CD8-positive, alpha-beta memory T cell (primary cell): Measurements from ENCODE around the gene SPG21. TPM values are rescaled to one million over a fixed set of nuclear protein-coding genes. Genes with fewer than 3 reads are reported as not detected.

Experiments
- CTCF ChIA-PET: fragments of 350-600 bp; sonication (Branson Sonifier 250); formaldehyde crosslinking; loops from one replicate; lab custom pipeline; 2021; ENCODE audit warnings: antibody characterized with exemption; lab: Charles Lee
- POLR2A ChIA-PET: fragments of 350-600 bp; sonication (Branson Sonifier 250); formaldehyde crosslinking; loops from one replicate; lab custom pipeline; 2021; ENCODE audit warnings: antibody characterized with exemption; lab: Charles Lee
- DNase-seq, 5 donors: peaks; one replicate each; pipeline versions ENCODE4 v3.0.0 to v3.0.0-alpha.2; 2020 to 2022; ENCODE audit warnings: mixed read lengths in 1 of 5
- H3K27ac ChIP-seq: one replicate; pipeline ENCODE4 v1.7.0; 2013; ENCODE audit warnings: low read depth, mild to moderate bottlenecking, low read length, moderate library complexity
- H3K27me3 ChIP-seq: 2 replicates; pipeline ENCODE4 v1.7.0; 2013; ENCODE audit warnings: low read length, mild to moderate bottlenecking; ENCODE audit not compliant: insufficient read depth, poor library complexity, severe bottlenecking
- H3K36me3 ChIP-seq: 2 replicates; pipeline ENCODE4 v1.7.0; 2013; ENCODE audit warnings: mild to moderate bottlenecking, low read length, moderate library complexity; ENCODE audit not compliant: insufficient read depth
- H3K4me1 ChIP-seq: 2 replicates; pipeline ENCODE4 v1.7.0; 2013; ENCODE audit warnings: mild to moderate bottlenecking, low read length, moderate library complexity; ENCODE audit not compliant: insufficient read depth
- H3K4me3 ChIP-seq: 2 replicates; pipeline ENCODE4 v1.7.0; 2013; ENCODE audit warnings: mild to moderate bottlenecking, low read length
- H3K9me3 ChIP-seq: 2 replicates; pipeline ENCODE4 v1.7.0; 2013; ENCODE audit warnings: mild to moderate bottlenecking, low read length
- H3K27ac Mint-ChIP-seq, 8 donors: one replicate each; pipeline ENCODE4 v1.8.0; 2020 to 2021; ENCODE audit warnings: mixed read lengths in 8 of 8, mild to moderate bottlenecking in 6 of 8, inconsistent platforms in 3 of 8, moderate library complexity in 3 of 8
- H3K27me3 Mint-ChIP-seq, 2 donors: one replicate each; pipeline ENCODE4 v1.8.0; 2020 to 2021; ENCODE audit warnings: mixed read lengths in 2 of 2, mild to moderate bottlenecking in 1 of 2, moderate library complexity in 1 of 2
- H3K36me3 Mint-ChIP-seq, 3 donors: one replicate each; pipeline ENCODE4 v1.8.0; 2020 to 2021; ENCODE audit warnings: mixed read lengths in 3 of 3, inconsistent platforms in 1 of 3, mild to moderate bottlenecking in 1 of 3
- H3K4me1 Mint-ChIP-seq, 3 donors: one replicate each; pipeline ENCODE4 v1.8.0; 2020 to 2021; ENCODE audit warnings: mixed read lengths in 3 of 3, inconsistent platforms in 1 of 3, mild to moderate bottlenecking in 1 of 3
- H3K4me3 Mint-ChIP-seq, 7 donors: one replicate each; pipeline ENCODE4 v1.8.0; 2020 to 2021; ENCODE audit warnings: mixed read lengths in 7 of 7, mild to moderate bottlenecking in 6 of 7, moderate library complexity in 4 of 7, inconsistent platforms in 2 of 7
- H3K9me3 Mint-ChIP-seq, 5 donors: one replicate each; pipeline ENCODE4 v1.8.0; 2020 to 2022; ENCODE audit warnings: mixed read lengths in 5 of 5, mild to moderate bottlenecking in 3 of 5, moderate library complexity in 2 of 5, inconsistent platforms in 1 of 5
- polyA plus RNA-seq: library from polyadenylated mRNA; unstranded; fragments of 300-500 nt; fragmentation: Illumina TruSeq; gene quantifications from one replicate; pipeline ENCODE4 v1.2.3, GENCODE V29; 2021
- total RNA-seq, 2 experiments: library from RNA; stranded (reverse); gene quantifications; one replicate each; pipeline ENCODE4 v1.2.3, GENCODE V29; 2021

Gene SPG21
- total and polyA plus RNA-seq, 3 experiments from 2014 or later, result 66.3 to 118 (median 67.4) TPM

DNA sequence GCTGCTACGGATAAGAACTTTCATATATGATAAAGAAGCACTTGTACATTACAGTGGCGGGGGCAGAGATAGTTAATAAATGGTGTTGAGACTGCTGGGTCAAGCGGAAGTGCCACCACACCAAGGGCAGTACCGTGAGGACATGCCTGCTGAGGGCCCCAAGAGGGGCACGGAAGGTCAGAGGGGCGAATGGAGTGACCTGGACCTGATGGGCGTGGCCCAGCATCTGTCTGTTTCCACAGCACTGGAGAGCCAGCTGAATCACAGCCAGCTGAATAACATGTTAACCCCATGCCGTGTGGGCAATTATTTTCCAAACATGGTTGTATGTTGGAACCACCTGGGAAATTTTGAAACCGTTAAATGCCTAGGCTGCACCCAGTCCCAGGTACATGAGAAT, 40.8 kb downstream of the SPG21 start:
- H3K27me3 Mint-ChIP-seq, result no peaks in the 10 kb centered on the region
- peaks cover 0 to 10% (median 0%) of the 10 kb centered on the region in 3 donors for H3K36me3 Mint-ChIP-seq
- Histone ChIP-seq H3K27me3 (no peaks in the 10 kb centered on the region), H3K4me3 (no peak overlapping the region), H3K4me1 (no peaks in the 10 kb centered on the region), H3K9me3 (no peaks in the 10 kb centered on the region), H3K36me3 (no peaks in the 10 kb centered on the region), H3K27ac (no peak overlapping the region)
- ChIA-PET CTCF (no interaction called here), POLR2A (interaction anchor here (0.9 kb wide), 1 partner anchor 9 kb away, joined by 3 read pairs; no protein-coding TSS in a partner anchor)
- DNase-seq, result no peak
- H3K4me1 Mint-ChIP-seq, result peaks cover 0 to 18% (median 3%) of the 10 kb centered on the region in 3 donors
- H3K27ac Mint-ChIP-seq, result peak overlapping the region in 4 of 8 donors; percentile 20 to 67 (median 44)
- no peaks in the 10 kb centered on the region for H3K9me3 Mint-ChIP-seq
- H3K4me3 Mint-ChIP-seq, result no peak overlapping the region

GRCh38 chr15:64947211-64947610, 42.5 kb downstream of the SPG21 start:
- ChIA-PET CTCF (no interaction called here), POLR2A (no interaction called here)
- Mint-ChIP-seq H3K27ac (peak overlapping the region in 3 of 8 donors; percentile 47 to 84 (median 79)), H3K4me1 (peaks cover 0 to 6% (median 3%) of the 10 kb centered on the region in 3 donors), H3K9me3 (no peaks in the 10 kb centered on the region), H3K36me3 (peaks cover 0 to 13% (median 0%) of the 10 kb centered on the region in 3 donors), H3K27me3 (no peaks in the 10 kb centered on the region), H3K4me3 (no peak overlapping the region)
- Histone ChIP-seq H3K36me3 (no peaks in the 10 kb centered on the region), H3K4me1 (no peaks in the 10 kb centered on the region), H3K27me3 (no peaks in the 10 kb centered on the region), H3K4me3 (no peak overlapping the region), H3K9me3 (no peaks in the 10 kb centered on the region), H3K27ac (no peak overlapping the region)
- no peak for DNase-seq

DNA sequence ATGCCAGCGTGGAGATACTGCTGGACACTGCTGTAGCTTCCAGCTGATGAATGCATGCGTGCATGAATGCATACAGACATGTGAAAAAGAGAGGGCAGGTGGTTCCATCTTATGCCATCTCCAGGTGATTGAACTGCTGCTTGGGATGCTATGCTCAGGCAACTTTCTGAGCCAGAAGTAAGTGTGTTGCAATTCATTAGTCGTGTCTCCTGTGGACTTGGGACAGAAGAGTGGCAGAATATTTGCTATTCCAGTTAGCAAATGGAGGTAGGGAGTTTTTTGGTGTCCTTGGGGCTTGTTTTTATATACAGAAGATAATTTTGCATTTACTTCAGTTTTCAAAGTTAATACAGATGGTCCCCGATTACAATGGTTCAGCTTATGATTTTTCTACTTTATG, 44.8 kb downstream of the SPG21 start:
- ChIA-PET CTCF (no interaction called here), POLR2A (no interaction called here)
- no peaks in the 10 kb centered on the region for H3K36me3 ChIP-seq
- H3K27me3 ChIP-seq, result no peaks in the 10 kb centered on the region
- no peak overlapping the region for H3K27ac ChIP-seq
- Mint-ChIP-seq H3K27ac (peak overlapping the region in 3 of 8 donors; percentile 12 to 44 (median 32)), H3K36me3 (peaks cover 0 to 11% (median 0%) of the 10 kb centered on the region in 3 donors), H3K9me3 (no peaks in the 10 kb centered on the region), H3K27me3 (no peaks in the 10 kb centered on the region), H3K4me3 (no peak overlapping the region), H3K4me1 (no peaks in the 10 kb centered on the region)
- no peak for DNase-seq
- no peaks in the 10 kb centered on the region for H3K9me3 ChIP-seq
- no peaks in the 10 kb centered on the region for H3K4me1 ChIP-seq
- no peak overlapping the region for H3K4me3 ChIP-seq

- ChIA-PET CTCF (no interaction called here), POLR2A (no interaction called here)
- H3K9me3 ChIP-seq, result no peaks in the 10 kb centered on the region
- Mint-ChIP-seq H3K4me3 (no peak overlapping the region), H3K36me3 (peaks cover 0 to 9% (median 0%) of the 10 kb centered on the region in 3 donors), H3K4me1 (no peaks in the 10 kb centered on the region), H3K27me3 (no peaks in the 10 kb centered on the region), H3K9me3 (no peaks in the 10 kb centered on the region), H3K27ac (peak overlapping the region in 1 of 8 donors; percentile 48)
- H3K27ac ChIP-seq, result no peak overlapping the region
- H3K4me1 ChIP-seq, result no peaks in the 10 kb centered on the region
- no peaks in the 10 kb centered on the region for H3K36me3 ChIP-seq
- no peaks in the 10 kb centered on the region for H3K27me3 ChIP-seq
- H3K4me3 ChIP-seq, result no peak overlapping the region
- DNase-seq, result no peak
Observed at GRCh38 chr15:64943512-64944225, 46.0 kb downstream of the SPG21 start.

GRCh38 chr15:64942356-64942755, 47.4 kb downstream of the SPG21 start:
- no peaks in the 10 kb centered on the region for H3K9me3 ChIP-seq
- no peak overlapping the region for H3K27ac Mint-ChIP-seq
- DNase-seq, result no peak
- no peak overlapping the region for H3K4me3 ChIP-seq
- H3K9me3 Mint-ChIP-seq, result no peaks in the 10 kb centered on the region
- ChIA-PET POLR2A (no interaction called here), CTCF (no interaction called here)
- H3K4me1 ChIP-seq, result no peaks in the 10 kb centered on the region
- H3K36me3 ChIP-seq, result no peaks in the 10 kb centered on the region
- H3K27me3 Mint-ChIP-seq, result no peaks in the 10 kb centered on the region
- H3K4me1 Mint-ChIP-seq, result no peaks in the 10 kb centered on the region
- H3K27me3 ChIP-seq, result no peaks in the 10 kb centered on the region
- H3K36me3 Mint-ChIP-seq, result peaks cover 0 to 8% (median 0%) of the 10 kb centered on the region in 3 donors
- H3K27ac ChIP-seq, result no peak overlapping the region
- H3K4me3 Mint-ChIP-seq, result no peak overlapping the region

- no peaks in the 10 kb centered on the region for H3K36me3 ChIP-seq
- Mint-ChIP-seq H3K27me3 (no peaks in the 10 kb centered on the region), H3K4me1 (no peaks in the 10 kb centered on the region), H3K27ac (no peak overlapping the region), H3K4me3 (no peak overlapping the region), H3K36me3 (peaks cover 0 to 11% (median 0%) of the 10 kb centered on the region in 3 donors), H3K9me3 (no peaks in the 10 kb centered on the region)
- no peak overlapping the region for H3K4me3 ChIP-seq
- no peaks in the 10 kb centered on the region for H3K27me3 ChIP-seq
- no peaks in the 10 kb centered on the region for H3K4me1 ChIP-seq
- CTCF ChIA-PET, result no interaction called here
- no peak overlapping the region for H3K27ac ChIP-seq
- POLR2A ChIA-PET, result interaction anchor here (0.7 kb wide), 1 partner anchor 300 kb away, joined by 4 read pairs; no protein-coding TSS in a partner anchor
- DNase-seq, result no peak
- H3K9me3 ChIP-seq, result no peaks in the 10 kb centered on the region
Observed at GRCh38 chr15:64938192-64938591, 51.5 kb downstream of the SPG21 start.

- Histone ChIP-seq H3K36me3 (no peaks in the 10 kb centered on the region), H3K9me3 (no peaks in the 10 kb centered on the region), H3K4me3 (no peak overlapping the region), H3K4me1 (no peaks in the 10 kb centered on the region), H3K27me3 (no peaks in the 10 kb centered on the region), H3K27ac (no peak overlapping the region)
- no peak overlapping the region for H3K27ac Mint-ChIP-seq
- DNase-seq, result no peak
- no peaks in the 10 kb centered on the region for H3K9me3 Mint-ChIP-seq
- H3K4me1 Mint-ChIP-seq, result no peaks in the 10 kb centered on the region
- no peak overlapping the region for H3K4me3 Mint-ChIP-seq
- peaks cover 0 to 2% of the 10 kb centered on the region in 2 donors for H3K27me3 Mint-ChIP-seq
- H3K36me3 Mint-ChIP-seq, result peaks cover 5 to 28% (median 6%) of the 10 kb centered on the region in 3 donors
- ChIA-PET POLR2A (interaction anchor here (0.6 kb wide), 1 partner anchor 847 kb away, joined by 3 read pairs; no protein-coding TSS in a partner anchor), CTCF (no interaction called here)
Observed at GRCh38 chr15:64934023-64934422, 55.7 kb downstream of the SPG21 start.

DNA sequence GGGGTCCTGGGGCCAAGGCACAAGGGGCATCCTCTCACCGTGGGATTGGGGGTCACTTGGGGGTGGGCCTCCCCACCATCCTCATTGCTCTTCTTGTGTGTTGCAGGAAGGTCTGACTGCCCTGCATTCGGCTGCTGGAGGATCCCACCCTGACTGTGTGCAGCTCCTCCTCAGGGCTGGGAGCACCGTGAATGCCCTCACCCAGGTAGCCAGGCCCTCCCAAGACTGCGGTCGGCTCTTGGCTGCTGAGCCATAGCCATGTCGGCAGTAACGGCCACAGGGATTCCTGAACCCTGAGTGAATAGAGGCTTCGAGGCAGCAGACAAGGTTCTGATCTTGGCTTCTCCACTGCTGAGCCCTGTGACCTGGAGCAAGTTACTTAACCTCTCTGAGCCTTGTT, 58.3 kb downstream of the SPG21 start:
- Histone ChIP-seq H3K4me3 (no peak overlapping the region), H3K27me3 (no peaks in the 10 kb centered on the region), H3K9me3 (no peaks in the 10 kb centered on the region), H3K27ac (no peak overlapping the region), H3K4me1 (no peaks in the 10 kb centered on the region), H3K36me3 (no peaks in the 10 kb centered on the region)
- H3K27ac Mint-ChIP-seq, result no peak overlapping the region
- no peak overlapping the region for H3K4me3 Mint-ChIP-seq
- H3K9me3 Mint-ChIP-seq, result no peaks in the 10 kb centered on the region
- H3K36me3 Mint-ChIP-seq, result peaks cover 6 to 37% (median 7%) of the 10 kb centered on the region in 3 donors
- peaks cover 0 to 2% of the 10 kb centered on the region in 2 donors for H3K27me3 Mint-ChIP-seq
- CTCF ChIA-PET, result no interaction called here
- peaks cover 0 to 4% (median 0%) of the 10 kb centered on the region in 3 donors for H3K4me1 Mint-ChIP-seq
- no peak for DNase-seq
- POLR2A ChIA-PET, result no interaction called here
